HepG2 (cell line): ENCODE data around the gene ACTN4. TPM values are rescaled to one million over a fixed set of nuclear protein-coding genes. Genes with fewer than 3 reads are reported as not detected.

Source experiments
- CBFB ChIP-seq: sonication (generic); formaldehyde crosslinking; IDR thresholded peaks from 2 replicates; pipeline ENCODE4 v1.4.0; 2020; ENCODE audit warnings: missing genetic modification reagents
- DR1 ChIP-seq: sonication (generic); formaldehyde crosslinking; IDR thresholded peaks from 2 replicates; pipeline ENCODE4 v1.8.0; 2021; ENCODE audit warnings: mild to moderate bottlenecking, missing genetic modification reagents, inconsistent platforms
- HMG20A ChIP-seq: IDR thresholded peaks from 2 replicates; pipeline ENCODE4 v1.6.1; 2016; ENCODE audit warnings: borderline replicate concordance
- HNF4A ChIP-seq: sonication (generic); formaldehyde crosslinking; IDR thresholded peaks from 2 replicates; pipeline ENCODE4 v1.4.0; 2020; ENCODE audit warnings: missing genetic modification reagents
- IRX3 ChIP-seq: sonication (generic); formaldehyde crosslinking; IDR thresholded peaks from 2 replicates; pipeline ENCODE4 v1.8.1; 2023; ENCODE audit warnings: mild to moderate bottlenecking, low read depth, missing genetic modification reagents, borderline replicate concordance
- KDM6A ChIP-seq: IDR thresholded peaks from 2 replicates; pipeline ENCODE4 v1.6.1; 2016; ENCODE audit warnings: low read depth
- KLF13 ChIP-seq: sonication (generic); formaldehyde crosslinking; IDR thresholded peaks from 2 replicates; pipeline ENCODE4 v1.4.0; 2020; ENCODE audit warnings: mild to moderate bottlenecking, missing genetic modification reagents
- NBN ChIP-seq: fragments of 450-650 bp; conservative IDR thresholded peaks from 2 replicates; pipeline ENCODE4 v1.6.1; 2017
- RARA ChIP-seq: IDR thresholded peaks from 2 replicates; pipeline ENCODE4 v1.6.1; 2016; ENCODE audit warnings: missing genetic modification reagents, missing compliant biosample characterization
- RNF2 ChIP-seq: fragments of 450-650 bp; conservative IDR thresholded peaks from 2 replicates; pipeline ENCODE4 v1.6.1; 2016; ENCODE audit warnings: low read depth
- SUZ12 ChIP-seq: fragments of 150-350 bp; IDR thresholded peaks from 2 replicates; pipeline ENCODE4 v1.6.1; 2014; ENCODE audit warnings: low read depth, low read length
- XBP1 ChIP-seq: sonication (generic); formaldehyde crosslinking; IDR thresholded peaks from 2 replicates; pipeline ENCODE4 v1.5.0; 2020; ENCODE audit warnings: missing genetic modification reagents
- ZNF136 ChIP-seq: sonication (generic); formaldehyde crosslinking; IDR thresholded peaks from 2 replicates; pipeline ENCODE4 v1.8.1; 2022; ENCODE audit warnings: low read depth, mild to moderate bottlenecking, moderate library complexity, missing genetic modification reagents
- ZNF329 ChIP-seq: sonication (generic); formaldehyde crosslinking; IDR thresholded peaks from 2 replicates; pipeline ENCODE4 v1.9.0; 2021; ENCODE audit warnings: low read depth, mild to moderate bottlenecking, missing genetic modification reagents
- ZNF451 ChIP-seq: sonication (generic); formaldehyde crosslinking; IDR thresholded peaks from 2 replicates; pipeline ENCODE4 v1.5.0; 2020; ENCODE audit warnings: mild to moderate bottlenecking, missing genetic modification reagents
- ZNF598 ChIP-seq: sonication (generic); formaldehyde crosslinking; IDR thresholded peaks from 2 replicates; pipeline ENCODE4 v1.5.1; 2020; ENCODE audit warnings: mild to moderate bottlenecking, missing genetic modification reagents, borderline replicate concordance
- ZNF746 ChIP-seq: sonication (generic); formaldehyde crosslinking; IDR thresholded peaks from 2 replicates; pipeline ENCODE4 v1.8.0; 2022; ENCODE audit warnings: mild to moderate bottlenecking, missing genetic modification reagents
- ZNF749 ChIP-seq: sonication (generic); formaldehyde crosslinking; IDR thresholded peaks from 2 replicates; pipeline ENCODE4 v1.8.0; 2022; ENCODE audit warnings: mild to moderate bottlenecking, missing genetic modification reagents, moderate library complexity, borderline replicate concordance
- ZNF775 ChIP-seq: sonication (generic); formaldehyde crosslinking; IDR thresholded peaks from 2 replicates; pipeline ENCODE4 v1.4.0; 2020; ENCODE audit warnings: missing genetic modification reagents, mild to moderate bottlenecking, moderate library complexity, borderline replicate concordance
- ZNF788 ChIP-seq: sonication (generic); formaldehyde crosslinking; IDR thresholded peaks from 2 replicates; pipeline ENCODE4 v1.5.0; 2020; ENCODE audit warnings: mild to moderate bottlenecking, missing genetic modification reagents, borderline replicate concordance
- polyA plus RNA-seq, 8 experiments: library from polyadenylated mRNA; depleted of rRNA in 3 of 8; stranded (reverse) in 7 of 8; unstranded in 1 of 8; fragments of >200 nt; fragmentation: Illumina TruSeq in 4 of 8; extraction: Trizol in 4 of 8; gene quantifications; 2 replicates each; pipeline versions ENCODE4 v1.2.1 to v1.2.3, GENCODE V29; 2011 to 2016; ENCODE audit warnings: low read depth in 4 of 8, missing spikeins in 1 of 8, mixed read lengths in 1 of 8; ENCODE audit not compliant: insufficient read depth in 1 of 8
- total RNA-seq, 5 experiments: library from RNA; depleted of rRNA; stranded (reverse); fragments of >200 nt; fragmentation: Illumina TruSeq; extraction: Trizol; gene quantifications; 2 replicates each; pipeline ENCODE4 v1.2.3, GENCODE V29; 2016; ENCODE audit warnings: low read depth in 1 of 5
- TF ChIP-seq, protein P1 (sequence below): sonication (generic); formaldehyde crosslinking; IDR thresholded peaks from 2 replicates; pipeline ENCODE4 v1.4.0; 2020; ENCODE audit warnings: missing genetic modification reagents
- TF ChIP-seq, protein P2 (sequence below): sonication (generic); formaldehyde crosslinking; IDR thresholded peaks from 2 replicates; pipeline ENCODE4 v1.4.0; 2020; ENCODE audit warnings: missing genetic modification reagents, borderline replicate concordance
- TF ChIP-seq, protein P3 (sequence below): sonication (generic); formaldehyde crosslinking; IDR thresholded peaks from 2 replicates; pipeline ENCODE4 v1.8.1; 2023; ENCODE audit warnings: missing genetic modification reagents, inconsistent platforms, borderline replicate concordance
- TF ChIP-seq, protein P4 (sequence below): sonication (generic); formaldehyde crosslinking; IDR thresholded peaks from 2 replicates; pipeline ENCODE4 v1.5.1; 2020; ENCODE audit warnings: missing genetic modification reagents, mild to moderate bottlenecking, borderline replicate concordance
- TF ChIP-seq, protein P5 (sequence below): sonication (generic); formaldehyde crosslinking; IDR thresholded peaks from 2 replicates; pipeline ENCODE4 v1.5.0; 2020; ENCODE audit warnings: missing genetic modification reagents, mild to moderate bottlenecking, borderline replicate concordance
- TF ChIP-seq, protein P6 (sequence below): IDR thresholded peaks from 2 replicates; pipeline ENCODE4 v1.6.1; 2016; ENCODE audit warnings: low read depth, borderline replicate concordance

Gene ACTN4
- total and polyA plus RNA-seq, 2 of the 13 experiments (the other 11 are each of a cell fraction or from before 2014, with no cell fraction given) = 171 to 192 TPM

DNA sequence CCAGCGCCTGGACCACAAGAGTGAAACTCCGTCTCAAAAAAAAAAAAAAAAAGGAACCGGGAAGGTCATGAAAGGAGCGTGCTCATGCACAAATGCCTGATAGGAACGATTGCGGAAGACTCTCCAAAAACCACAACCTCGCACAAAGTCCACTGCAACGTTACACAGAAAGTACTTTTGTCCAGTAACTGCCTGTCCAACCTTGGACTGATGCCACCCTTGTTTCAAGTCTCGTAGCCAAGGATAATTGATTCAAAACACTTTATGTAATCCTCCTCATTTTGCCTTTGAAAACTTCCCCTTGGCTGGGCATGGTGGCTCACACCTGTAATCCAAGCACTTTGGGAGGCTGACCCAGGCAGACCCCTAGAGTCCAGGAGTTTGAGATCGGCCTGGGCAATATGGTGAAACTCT lies 112.1 kb downstream of the ACTN4 start (continued):
- TF ChIP-seq KLF13 (CRISPR knock-in tag) (no peak), IRX3 (no peak), ZNF136 (CRISPR knock-in tag) (no peak), RARA (CRISPR knock-in tag) (peak; percentile 89), ZNF598 (CRISPR knock-in tag) (no peak), KDM6A (CRISPR knock-in tag) (peak; percentile 61), ZNF329 (CRISPR knock-in tag) (no peak), NBN (no peak), HMG20A (CRISPR knock-in tag) (peak; percentile 75; the same call in 1 of the 2 replicates), XBP1 (CRISPR knock-in tag) (no peak), ZNF451 (no peak), DR1 (no peak), ZNF775 (CRISPR knock-in tag) (no peak), ZNF788 (peak; percentile 82; the same call in 1 of the 2 replicates), ZNF749 (CRISPR knock-in tag) (no peak), RNF2 (no peak), ZNF746 (CRISPR knock-in tag) (0 out of 2 replicates have a peak, but pooled peaks have one; percentile 26), CBFB (peak; percentile 97), SUZ12 (no peak), HNF4A (peak; percentile 99)
- TF ChIP-seq, protein P1, sequence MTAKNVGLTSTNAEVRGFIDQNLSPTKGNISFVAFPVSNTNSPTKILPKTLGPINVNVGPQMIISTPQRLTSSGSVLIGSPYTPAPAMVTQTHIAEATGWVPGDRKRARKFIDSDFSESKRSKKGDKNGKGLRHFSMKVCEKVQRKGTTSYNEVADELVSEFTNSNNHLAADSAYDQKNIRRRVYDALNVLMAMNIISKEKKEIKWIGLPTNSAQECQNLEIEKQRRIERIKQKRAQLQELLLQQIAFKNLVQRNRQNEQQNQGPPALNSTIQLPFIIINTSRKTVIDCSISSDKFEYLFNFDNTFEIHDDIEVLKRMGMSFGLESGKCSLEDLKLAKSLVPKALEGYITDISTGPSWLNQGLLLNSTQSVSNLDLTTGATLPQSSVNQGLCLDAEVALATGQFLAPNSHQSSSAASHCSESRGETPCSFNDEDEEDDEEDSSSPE (CRISPR knock-in tag) = peak; percentile 39; the same call in 1 of the 2 replicates
- TF ChIP-seq, protein P2, sequence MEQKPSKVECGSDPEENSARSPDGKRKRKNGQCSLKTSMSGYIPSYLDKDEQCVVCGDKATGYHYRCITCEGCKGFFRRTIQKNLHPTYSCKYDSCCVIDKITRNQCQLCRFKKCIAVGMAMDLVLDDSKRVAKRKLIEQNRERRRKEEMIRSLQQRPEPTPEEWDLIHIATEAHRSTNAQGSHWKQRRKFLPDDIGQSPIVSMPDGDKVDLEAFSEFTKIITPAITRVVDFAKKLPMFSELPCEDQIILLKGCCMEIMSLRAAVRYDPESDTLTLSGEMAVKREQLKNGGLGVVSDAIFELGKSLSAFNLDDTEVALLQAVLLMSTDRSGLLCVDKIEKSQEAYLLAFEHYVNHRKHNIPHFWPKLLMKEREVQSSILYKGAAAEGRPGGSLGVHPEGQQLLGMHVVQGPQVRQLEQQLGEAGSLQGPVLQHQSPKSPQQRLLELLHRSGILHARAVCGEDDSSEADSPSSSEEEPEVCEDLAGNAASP = peak; percentile 93; the same call in 1 of the 2 replicates
- TF ChIP-seq, protein P3, sequence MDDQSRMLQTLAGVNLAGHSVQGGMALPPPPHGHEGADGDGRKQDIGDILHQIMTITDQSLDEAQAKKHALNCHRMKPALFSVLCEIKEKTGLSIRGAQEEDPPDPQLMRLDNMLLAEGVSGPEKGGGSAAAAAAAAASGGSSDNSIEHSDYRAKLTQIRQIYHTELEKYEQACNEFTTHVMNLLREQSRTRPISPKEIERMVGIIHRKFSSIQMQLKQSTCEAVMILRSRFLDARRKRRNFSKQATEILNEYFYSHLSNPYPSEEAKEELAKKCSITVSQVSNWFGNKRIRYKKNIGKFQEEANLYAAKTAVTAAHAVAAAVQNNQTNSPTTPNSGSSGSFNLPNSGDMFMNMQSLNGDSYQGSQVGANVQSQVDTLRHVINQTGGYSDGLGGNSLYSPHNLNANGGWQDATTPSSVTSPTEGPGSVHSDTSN (CRISPR knock-in tag) = no peak
- TF ChIP-seq, protein P4, sequence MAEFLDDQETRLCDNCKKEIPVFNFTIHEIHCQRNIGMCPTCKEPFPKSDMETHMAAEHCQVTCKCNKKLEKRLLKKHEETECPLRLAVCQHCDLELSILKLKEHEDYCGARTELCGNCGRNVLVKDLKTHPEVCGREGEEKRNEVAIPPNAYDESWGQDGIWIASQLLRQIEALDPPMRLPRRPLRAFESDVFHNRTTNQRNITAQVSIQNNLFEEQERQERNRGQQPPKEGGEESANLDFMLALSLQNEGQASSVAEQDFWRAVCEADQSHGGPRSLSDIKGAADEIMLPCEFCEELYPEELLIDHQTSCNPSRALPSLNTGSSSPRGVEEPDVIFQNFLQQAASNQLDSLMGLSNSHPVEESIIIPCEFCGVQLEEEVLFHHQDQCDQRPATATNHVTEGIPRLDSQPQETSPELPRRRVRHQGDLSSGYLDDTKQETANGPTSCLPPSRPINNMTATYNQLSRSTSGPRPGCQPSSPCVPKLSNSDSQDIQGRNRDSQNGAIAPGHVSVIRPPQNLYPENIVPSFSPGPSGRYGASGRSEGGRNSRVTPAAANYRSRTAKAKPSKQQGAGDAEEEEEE = no peak
- TF ChIP-seq, protein P5, sequence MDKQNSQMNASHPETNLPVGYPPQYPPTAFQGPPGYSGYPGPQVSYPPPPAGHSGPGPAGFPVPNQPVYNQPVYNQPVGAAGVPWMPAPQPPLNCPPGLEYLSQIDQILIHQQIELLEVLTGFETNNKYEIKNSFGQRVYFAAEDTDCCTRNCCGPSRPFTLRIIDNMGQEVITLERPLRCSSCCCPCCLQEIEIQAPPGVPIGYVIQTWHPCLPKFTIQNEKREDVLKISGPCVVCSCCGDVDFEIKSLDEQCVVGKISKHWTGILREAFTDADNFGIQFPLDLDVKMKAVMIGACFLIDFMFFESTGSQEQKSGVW (CRISPR knock-in tag) = no peak
- TF ChIP-seq, protein P6, sequence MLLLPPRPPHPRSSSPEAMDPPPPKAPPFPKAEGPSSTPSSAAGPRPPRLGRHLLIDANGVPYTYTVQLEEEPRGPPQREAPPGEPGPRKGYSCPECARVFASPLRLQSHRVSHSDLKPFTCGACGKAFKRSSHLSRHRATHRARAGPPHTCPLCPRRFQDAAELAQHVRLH (CRISPR knock-in tag) = 0 out of 2 replicates have a peak, but pooled peaks have one; percentile 50
